KBM-7 (cell line): Measurements from ENCODE around the gene NCOA3.
"Not testable (repeated sequence)": the region's sequence is repeated elsewhere in the genome, so short reads cannot be mapped to it uniquely, and the experiment has no call there.

Experiments used
- DNase-seq: peaks from one replicate; pipeline ENCODE4 v3.0.0-alpha.2; 2015
- in situ Hi-C: fragments of 300-500 bp; cut with MboI; formaldehyde crosslinking; loops from 2 replicates; pipeline ENCODE4 v1.14.3; 2020; ENCODE audit warnings: low sequenced_read_pairs, low pct_unique_long_range_greater_than_20kb, mixed read lengths

NCOA3 gene

DNA sequence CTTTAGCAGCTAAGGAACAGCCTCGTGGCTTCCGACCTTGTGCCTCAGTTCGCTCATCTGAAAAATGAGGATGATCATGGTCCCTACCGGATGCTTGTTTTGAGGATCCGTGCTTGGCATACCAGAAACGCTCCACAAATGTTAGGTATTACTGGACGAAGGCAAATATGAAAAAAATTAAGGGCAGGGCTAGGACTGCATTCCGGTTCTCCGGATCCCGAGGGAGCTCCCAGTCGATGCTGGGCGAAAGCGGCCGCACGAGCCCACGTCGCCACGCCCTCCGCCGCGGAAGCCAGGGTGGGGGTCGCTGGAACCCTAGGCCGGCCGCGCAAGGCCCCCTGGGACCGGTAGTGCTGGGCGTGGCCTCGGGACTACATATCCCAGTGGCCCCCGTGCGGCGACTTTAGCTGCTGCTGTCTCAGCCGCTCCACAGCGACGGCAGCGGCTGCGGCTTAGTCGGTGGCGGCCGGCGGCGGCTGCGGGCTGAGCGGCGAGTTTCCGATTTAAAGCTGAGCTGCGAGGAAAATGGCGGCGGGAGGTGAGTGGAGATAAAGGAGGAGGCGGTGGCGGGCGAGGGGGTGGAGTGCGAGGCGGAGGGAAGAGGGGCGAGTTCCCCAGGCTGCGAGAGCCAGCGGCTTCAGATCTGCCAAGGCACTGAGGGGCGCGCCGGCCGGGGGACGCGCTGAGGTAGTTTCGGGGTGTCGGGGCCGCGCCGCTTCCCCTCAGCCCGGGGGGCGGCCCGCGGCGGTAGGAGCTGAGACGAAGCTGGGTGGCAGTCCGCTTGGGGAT, at the start of gene NCOA3:
Gene NCOA3, plus strand, starts transcription at position 406 of the 789 bp plus-strand sequence. CDS start 120,361 bp downstream, outside the sequence.
- DNase-seq = peak; percentile 97
- in situ Hi-C loops = no loop called here

DNA sequence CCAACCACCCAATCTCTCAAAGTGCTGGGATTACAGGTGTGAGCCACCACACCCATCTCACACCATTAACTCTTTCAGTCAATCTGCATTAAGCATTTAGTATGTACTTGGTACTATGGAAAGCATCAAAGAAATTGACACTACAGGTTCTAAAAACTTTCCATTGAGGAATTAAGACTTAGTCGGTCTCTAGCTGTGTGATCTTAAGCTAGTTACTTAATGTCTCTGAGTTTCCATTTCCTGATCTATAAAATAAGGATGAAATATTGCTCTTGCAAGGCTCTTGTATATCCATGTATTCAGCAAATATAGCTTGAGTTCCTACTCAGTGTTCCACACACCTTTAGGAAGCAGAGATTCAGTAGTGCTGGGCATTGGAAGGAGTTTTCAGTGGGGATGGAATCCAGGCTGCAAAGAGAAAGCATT, 48.9 kb upstream of the NCOA3 start:
- DNase-seq = no peak
- in situ Hi-C loops = no loop called here

DNA sequence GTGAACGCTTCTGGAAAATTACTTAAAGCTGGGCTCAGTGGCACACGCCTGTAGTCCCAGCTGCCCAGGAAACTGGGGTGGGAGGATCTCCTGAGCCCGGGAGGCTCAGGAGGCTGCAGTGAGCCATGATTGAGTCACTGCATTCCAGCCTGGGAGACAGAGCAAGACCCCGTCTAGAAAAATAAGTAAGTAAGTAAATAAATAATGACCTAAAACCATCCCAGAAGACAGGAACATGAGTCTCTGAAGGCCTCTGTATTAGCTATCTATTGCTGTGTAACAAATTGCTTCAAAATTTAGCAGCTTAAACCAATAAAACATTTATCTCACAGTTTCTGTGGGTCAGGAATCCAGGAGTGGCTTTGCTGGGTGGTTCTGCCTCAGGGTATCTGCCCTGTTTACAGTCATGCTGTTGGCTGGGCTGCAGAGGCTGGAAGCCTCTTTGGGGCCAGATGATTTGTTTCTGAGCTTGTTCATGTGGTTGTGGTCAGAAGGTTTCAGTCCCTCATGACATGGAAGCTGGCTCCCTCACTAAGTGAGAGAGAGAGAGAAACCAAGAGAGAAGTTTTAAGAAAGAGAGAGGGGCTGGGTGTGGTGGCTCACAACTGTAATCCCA, 48.4 kb upstream of the NCOA3 start:
- peak; percentile 40 for DNase-seq
- in situ Hi-C loops = no loop called here

DNA sequence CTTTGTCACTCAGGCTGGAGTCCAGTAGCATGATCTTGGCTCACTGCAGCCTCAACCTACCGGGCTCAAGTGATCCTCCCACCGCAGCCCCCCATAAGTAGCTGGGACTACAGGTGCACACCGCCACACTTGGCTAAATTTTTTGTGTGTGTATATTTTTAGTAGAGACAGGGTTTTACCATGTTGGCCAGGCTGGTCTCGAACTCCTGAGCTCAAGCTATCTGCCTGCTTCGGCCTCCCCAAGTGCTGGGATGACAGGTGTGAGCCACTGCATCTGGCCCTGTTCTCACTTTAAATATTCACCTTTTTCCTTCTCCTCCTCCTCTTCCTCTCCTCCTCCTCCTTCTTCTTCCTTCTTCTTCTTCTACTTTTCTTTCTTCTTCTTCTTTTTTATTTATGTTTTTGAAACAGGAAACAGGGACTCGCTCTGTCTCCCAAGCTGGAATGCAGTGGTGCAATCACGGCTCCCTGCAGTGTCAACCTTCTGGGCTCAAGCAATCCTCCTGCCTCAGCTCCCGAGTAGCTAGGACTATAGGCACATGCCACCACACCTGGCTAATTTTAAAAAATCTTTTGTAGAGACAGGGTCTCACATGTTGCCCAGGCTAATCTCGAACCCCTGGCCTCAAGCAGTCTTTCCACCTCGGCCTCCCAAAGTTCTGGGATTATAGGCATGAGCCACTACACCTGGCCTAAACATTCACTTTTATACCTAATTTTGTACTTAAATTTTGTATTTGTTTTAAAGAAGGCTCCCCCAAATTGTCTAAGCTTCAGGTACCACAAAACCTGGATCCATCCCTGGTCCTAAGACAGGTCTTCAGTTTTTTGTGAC, 47.2 kb upstream of the NCOA3 start:
- in situ Hi-C loops = no loop called here
- no peak for DNase-seq

DNA sequence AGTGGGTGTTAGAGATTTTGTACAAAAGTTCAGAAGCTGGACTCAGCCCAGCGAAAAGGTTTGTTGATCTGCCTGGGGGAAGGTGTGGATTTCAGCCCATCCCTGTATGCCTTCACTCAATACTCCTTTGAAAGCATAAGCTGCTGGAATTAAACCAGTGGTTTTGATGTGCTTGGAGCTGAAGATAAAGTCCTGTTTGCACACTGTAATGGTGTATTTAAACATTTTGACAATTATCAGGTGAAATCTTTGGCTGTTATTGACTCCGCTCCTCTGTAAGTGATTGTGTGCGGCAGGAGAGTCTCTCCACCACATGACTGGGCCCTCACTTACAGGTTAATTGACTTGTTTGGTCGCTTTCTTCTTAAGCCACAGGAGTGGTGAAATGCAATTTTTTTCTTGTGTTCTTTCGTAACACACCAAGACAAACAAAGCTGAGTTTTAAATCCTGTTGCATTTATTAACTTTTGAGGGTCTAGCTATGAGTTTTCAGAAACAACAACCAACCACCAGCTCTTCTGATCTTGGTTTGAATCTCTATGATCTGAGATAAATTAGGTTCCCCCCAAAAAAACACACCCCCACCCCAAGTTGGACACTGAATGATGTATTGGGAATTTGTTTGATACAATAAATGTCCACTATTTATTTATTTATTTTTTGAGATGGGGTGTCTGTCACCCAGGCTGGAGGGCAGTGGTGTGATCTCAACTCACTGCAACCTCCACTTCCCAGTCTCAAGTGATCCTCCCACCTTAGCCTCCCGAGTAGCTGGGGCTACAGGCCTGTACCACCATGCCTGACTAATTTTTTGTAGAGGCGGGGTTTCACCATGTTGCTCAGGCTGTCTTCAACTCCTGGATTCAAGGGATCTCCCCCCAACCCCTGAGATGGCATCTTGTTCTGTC, 46.3 kb upstream of the NCOA3 start:
- no peak for DNase-seq
- in situ Hi-C loops = no loop called here

DNA sequence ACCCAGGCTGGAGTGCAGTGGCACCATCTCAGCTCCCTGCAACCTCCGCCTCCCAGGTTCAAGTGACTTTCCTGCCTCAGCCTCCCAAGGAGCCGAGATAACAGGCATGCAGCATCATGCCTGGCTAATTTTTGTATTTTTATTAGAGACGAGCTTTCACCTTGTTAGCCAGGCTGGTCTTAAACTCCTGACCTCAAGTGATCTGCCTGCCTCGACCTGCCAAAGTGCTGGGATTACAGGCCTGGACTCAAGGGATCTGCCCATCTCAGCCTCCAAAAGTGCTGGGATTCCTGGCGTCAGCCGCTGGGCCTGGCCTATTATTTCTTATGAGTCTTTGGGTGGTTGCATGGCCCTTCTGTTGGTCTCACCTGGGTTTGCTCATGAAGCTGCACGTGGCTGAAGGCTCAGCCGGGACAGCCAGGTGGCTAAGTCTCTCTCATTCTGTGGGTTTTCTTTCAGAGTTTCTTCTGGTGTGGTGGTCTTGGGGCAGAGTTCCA, 45.6 kb upstream of the NCOA3 start:
- in situ Hi-C loops = no loop called here
- no peak for DNase-seq

DNA sequence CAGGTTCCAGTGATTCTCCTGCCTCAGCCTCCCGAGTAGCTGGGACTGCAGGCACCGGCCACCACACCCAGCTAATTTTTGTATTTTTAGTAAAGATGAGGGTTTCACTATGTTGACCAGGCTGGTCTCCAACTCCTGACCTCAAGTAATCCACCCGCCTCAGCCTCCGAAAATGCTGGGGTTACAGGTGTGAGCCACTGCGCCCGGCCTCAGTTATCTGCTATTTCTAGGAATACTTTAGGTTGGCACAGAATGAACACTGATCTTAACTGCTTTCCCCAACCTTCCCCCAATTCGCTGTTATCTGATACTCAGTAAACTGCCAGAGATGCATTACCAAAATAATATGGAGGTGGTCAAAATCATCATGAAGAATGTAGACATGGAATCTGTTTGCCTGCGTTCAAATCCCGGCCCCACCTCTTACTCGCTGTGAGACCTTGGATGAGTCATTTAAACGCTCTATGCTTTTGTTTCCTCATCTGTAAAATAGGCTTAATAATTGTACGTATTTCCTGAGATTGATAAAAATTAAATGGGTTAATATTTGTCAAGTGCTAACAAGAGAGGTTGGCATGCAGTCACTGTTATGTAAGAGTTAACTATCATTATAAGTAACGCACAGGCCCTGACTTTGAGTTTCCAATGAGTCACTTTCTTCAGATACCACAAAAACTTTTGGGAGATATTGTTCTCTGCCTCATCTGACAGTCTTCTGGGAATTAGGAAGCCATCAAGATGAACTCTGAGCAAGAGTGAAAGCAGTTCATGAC, 44.5 kb upstream of the NCOA3 start:
- in situ Hi-C loops = no loop called here
- DNase-seq = no peak

DNA sequence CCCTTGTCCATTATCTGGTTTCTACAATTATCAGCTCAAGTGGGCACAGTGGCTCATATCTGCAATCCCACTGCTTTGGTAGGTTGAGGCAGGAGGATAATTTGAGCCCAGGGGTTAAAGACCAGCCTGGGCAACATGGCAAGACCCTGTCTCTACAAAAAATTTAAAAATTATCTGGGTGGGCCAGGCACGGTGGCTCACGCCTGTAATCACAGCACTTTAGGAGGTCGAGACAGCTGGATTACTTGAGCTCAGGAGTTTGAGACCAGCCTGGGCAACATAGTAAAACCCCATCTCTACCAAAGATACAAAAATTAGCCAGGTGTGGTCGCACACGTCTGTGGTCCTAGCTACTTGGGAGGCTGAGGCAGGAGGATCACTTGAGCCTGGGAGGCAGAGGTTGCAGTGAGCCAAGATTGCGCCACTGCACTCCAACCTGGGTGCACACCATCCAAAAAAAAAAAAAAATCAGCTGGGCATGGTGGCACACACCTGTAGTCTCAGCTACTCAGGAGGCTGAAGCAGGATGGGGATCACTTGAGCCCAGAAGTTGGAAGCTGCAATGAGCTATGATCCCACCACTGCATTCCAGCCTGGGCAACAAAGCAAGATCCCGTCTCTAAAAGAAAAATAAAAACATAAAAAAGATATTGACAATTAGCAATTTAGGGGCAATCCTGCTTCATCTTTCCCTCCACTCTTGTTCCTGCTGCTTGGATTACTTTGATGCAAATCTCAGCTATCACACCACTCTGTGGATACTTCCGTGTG, 43.2 kb upstream of the NCOA3 start:
- in situ Hi-C loops, DNase-seq: not testable (repeated sequence)

DNA sequence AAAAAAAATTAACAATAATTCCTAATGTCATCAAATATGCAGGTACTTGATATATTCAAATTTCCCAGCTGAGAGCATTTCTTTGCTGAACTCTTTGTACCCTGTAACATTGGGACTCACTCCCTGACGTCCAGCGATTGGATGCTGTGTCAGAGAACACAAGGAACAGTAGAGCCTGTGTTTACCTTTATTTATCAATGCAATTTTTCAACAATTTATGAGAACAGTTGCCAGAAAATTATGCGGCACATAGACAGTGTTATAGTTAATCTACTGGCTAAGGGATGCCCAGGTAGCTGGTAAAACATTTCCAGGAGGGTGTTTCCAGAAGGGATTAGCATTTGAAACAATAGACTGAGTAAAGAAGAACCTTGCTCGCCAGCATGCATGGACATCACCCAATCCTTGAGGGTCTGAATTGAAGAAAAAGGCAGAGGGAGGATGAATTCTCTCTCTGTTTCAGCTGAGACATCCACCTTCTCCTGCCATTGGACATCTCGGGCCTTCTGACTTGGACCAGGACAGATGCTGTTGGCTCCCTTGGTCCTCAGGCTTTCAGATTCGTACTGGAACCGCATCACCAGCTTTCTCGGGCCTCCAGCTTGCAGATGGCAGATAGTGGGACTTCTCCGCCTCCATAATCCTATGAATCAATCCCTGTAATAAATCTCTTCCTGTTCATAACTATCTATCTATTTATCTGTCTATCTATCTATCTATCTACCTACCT, 42.2 kb upstream of the NCOA3 start:
- no peak for DNase-seq
- in situ Hi-C loops = no loop called here

DNA sequence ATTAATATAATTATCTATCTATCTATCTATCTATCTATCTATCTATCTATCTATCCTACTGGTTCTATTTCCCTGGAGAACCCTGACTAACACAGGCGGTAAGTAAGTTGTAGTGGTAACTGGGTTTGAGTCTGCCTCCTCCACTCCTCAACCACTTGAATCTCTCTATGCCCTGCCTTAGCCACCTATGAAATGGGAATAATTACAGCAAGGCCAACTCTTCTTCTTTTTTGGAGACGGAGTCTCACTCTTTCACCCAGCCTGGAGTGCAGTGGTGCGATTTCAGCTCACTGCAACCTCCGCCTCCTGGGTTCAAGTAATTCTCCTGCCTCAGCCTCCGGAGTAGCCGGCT, 41.0 kb upstream of the NCOA3 start:
- DNase-seq, in situ Hi-C loops: not testable (repeated sequence)

DNA sequence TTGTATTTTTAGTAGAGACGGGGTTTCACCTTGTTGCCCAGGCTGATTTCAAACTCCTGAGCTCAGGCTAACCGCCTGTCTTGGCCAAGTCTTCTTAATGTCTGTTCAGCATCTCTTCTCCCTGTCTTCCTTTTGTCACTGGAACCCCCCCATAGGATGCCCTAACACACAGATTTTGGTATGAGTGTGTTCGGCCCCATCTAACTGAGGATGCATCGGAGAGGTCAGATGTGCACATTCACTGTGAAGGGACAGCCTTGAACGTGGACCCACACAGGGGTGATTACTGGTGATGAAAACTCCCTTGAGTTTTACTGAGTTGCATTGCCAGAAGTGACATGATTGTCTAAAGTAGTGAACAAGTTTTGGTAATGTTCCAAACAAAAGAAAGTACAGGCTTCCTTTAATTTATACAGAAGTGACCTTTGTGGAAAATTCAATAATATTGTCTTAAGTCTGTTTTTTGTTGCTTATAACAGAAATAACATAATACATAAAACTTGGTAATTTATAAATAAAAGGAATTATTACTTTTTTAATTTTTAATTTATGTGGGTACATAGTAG, 40.5 kb upstream of the NCOA3 start:
- in situ Hi-C loops = no loop called here

DNA sequence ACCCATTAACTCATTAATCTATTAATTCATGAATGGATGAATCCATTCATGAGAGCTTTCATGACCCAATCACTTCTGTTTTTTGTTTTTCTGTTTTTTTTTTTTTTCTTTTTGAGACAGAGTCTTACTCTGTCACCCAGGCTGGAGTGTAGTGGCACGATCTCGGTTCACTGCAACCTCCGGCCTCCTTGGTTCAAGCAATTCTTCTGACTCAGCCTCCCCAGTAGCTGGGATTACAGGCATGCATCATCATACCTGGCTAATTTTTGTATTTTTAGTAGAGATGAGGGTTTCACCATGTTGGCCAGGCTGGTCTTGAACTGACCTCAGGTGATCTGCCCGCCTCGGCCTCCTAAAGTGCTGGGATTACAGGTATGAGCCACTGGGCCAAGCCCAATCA, 39.8 kb upstream of the NCOA3 start:
- in situ Hi-C loops, DNase-seq: not testable (repeated sequence)

More for the DNA sequence above, 40.5 kb upstream of the NCOA3 start:
- DNase-seq = no peak

DNA sequence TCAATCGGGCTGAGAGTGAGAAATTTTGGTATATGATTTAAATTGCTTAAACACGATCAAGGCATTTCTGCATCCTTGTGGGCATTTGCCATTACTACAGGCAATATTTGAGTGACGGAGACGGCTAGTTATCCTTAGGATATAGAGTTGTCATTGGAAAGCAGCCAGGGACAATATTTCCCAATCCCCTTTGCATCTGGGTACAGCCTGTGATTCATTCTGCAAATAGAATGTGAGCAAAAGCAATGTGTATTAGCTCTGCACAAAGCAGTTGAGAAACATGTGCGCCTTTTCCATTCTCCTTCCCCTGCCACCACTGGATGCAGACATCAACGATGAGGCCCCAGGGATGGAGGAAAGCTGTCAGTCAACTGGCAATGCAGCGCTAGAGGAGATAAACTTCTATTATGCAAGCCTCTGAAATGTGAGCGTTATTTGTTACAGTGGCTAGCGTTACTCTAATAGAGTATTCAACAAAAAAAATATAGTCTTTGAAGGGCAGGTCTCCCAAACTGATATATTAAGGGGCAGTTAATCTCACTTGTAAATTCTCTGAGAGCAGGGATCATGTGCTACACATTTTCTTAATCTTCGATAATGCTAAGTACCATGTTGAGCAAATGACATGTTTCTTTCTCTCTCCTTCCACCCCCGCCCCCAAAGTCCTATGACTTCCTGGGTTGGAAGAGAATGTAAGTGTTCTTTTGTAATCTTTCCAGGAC, 37.1 kb upstream of the NCOA3 start:
- DNase-seq = no peak
- in situ Hi-C loops = no loop called here

DNA sequence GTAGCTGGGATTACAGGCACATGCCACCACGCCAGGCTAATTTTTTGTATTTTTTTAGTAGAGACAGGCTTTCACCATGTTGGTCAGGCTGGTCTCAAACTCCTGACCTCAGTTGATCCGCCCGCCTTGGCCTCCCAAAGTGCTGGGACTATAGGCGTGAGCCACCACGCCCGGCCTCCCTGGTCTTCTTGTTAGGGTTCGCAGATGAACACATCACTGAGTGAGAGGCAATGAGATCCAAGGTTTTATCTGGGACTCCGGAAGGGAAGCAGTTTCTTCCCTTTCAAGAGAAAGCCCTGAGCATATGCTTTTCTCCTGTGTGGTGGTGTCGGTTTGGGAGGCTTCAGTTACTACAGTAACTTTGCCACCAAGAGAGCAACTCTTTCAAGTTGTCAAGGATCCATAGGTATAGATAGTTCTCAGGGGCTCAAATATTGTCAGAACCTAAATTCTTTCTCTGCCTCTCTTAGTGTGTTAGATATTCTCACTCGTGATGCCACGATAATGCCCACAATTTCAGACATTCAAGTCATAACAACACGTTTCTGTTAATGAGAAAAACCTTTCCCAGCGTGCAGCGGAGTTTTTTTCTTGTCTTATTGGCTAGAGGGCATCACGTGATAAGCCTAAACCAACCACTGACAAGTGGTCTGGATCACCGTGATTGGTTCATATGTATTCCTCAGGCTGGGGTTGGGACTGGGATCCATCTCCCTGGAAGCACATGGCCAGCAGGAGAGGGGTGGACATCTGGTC, 36.2 kb upstream of the NCOA3 start:
- in situ Hi-C loops = no loop called here
- DNase-seq = no peak

DNA sequence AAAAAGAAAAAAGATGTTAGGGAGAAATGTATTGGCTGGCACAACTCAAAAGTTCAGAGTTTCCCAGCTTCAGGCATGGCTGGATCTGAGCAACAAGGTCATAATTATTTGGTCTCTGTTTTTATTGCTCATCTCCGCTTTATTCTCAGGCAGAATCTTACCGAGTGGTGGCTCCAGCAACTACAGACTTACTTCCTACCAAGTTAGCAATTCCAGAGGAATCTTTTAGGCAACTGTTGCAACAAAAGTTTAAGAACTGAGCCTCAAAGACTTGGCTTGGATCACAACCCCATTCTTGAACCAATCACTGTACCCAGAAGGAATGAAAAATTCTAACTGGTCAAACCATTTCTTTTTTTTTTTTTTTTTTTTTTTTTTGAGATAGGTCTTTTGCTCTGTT, 35.5 kb upstream of the NCOA3 start:
- in situ Hi-C loops = no loop called here
- DNase-seq = no peak
